Measurements from ENCODE around the gene EIF5A. TPM values are rescaled to one million over a fixed set of nuclear protein-coding genes. Genes with fewer than 3 reads are reported as not detected.
A peak's percentile ranks its signal among the peaks of the same experiment; 100 is the strongest.

Gene EIF5A
- total RNA-seq, 2 experiments from 2014 or later, result 575 to 853 TPM

DNA sequence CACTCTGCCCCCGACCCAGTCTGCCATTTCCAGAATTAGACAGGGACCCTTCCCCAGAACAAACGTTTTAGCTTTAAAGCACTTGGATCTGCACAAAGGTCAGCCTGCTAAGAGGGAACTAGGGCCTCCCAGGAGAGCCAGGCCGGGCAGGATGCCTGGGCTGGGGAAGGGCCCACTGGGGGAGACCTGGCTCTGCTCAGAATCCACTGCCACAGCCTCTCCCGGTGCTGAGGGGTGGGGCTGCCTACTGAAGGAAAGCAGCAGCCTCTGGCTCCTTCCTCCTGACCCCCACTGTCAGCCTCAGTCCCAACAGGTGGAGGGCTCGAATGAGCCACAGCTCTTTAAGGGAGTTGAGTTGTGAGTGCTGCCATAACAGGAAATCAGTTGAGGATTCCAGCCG, 14.7 kb upstream of the EIF5A start:
- H3K27ac Mint-ChIP-seq, result no peak overlapping the region
- peaks cover 60% of the 10 kb centered on the region for H3K27me3 Mint-ChIP-seq
- H3K4me3 Mint-ChIP-seq, result no peak overlapping the region
- H3K4me1 Mint-ChIP-seq, result peaks cover 21% of the 10 kb centered on the region
- no peaks in the 10 kb centered on the region for H3K9me3 Mint-ChIP-seq (ENCODE audit: low read depth)
- no peaks in the 10 kb centered on the region for H3K36me3 Mint-ChIP-seq
- CTCF ChIA-PET, result interaction anchor here (1.6 to 3.8 kb wide), 2 partner anchors 11 to 72 kb away, joined by 7 to 27 read pairs; partner anchors contain the start of genes ACADVL, DLG4 and SLC2A4
- no peak for DNase-seq
- no peak for ATAC-seq

GRCh38 chr17:7293159-7293558, 14.3 kb upstream of the EIF5A start:
- Mint-ChIP-seq H3K27me3 (peaks cover 56% of the 10 kb centered on the region), H3K9me3 (ENCODE audit: low read depth) (no peaks in the 10 kb centered on the region), H3K36me3 (no peaks in the 10 kb centered on the region), H3K4me1 (peaks cover 21% of the 10 kb centered on the region), H3K27ac (no peak overlapping the region), H3K4me3 (no peak overlapping the region)
- CTCF ChIA-PET, result interaction anchor here (1.1 to 3.8 kb wide), 3 partner anchors 8 to 73 kb away, joined by 5 to 27 read pairs (median 7); partner anchors contain the start of genes ACADVL, DLG4 and SLC2A4
- no peak for DNase-seq
- no peak for ATAC-seq

DNA sequence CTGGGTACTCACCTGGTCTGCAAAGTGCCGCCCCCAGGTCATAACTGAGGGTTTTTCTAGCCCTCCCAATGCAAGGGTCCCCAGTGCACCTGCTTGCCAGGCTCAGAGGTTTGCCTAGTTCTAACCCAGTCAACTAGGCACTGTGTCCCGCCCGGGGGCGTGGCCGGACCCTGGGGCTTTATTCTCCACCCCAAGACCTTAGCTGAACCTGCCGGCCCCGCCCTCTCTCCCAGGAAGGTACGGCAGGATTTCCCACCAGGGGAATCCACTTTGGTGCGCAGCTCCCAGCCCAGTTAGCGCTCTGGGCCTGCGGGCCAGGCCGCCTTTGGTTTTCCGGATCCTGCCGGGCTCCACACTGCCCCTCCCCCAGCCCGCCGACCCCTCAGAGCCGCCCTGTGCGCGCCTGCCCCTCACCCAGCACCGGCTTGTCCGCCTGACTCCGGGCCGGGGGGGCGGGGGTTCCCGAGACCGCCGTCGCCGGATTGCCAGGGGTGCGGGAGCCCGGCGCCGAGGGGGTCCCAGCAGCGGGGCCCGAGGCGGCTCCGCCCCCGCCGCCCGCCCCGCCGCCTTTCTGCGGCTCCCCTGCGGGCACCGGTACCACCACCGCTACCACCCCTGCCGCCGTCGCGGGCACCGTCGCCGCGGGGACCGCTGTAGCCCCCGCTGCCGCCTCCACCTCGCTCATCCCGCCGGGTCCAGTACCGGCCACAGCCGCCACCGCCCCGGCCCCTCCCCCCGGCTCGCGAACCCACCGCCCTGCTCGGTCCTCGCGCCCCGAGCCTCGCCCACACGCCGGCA, 13.4 kb upstream of the EIF5A start:
- H3K9me3 Mint-ChIP-seq (ENCODE audit: low read depth), result no peaks in the 10 kb centered on the region
- no peak for DNase-seq
- no peak overlapping the region for H3K27ac Mint-ChIP-seq
- peak overlapping the region; percentile 1 for H3K4me3 Mint-ChIP-seq
- H3K36me3 Mint-ChIP-seq, result no peaks in the 10 kb centered on the region
- peaks cover 21% of the 10 kb centered on the region for H3K4me1 Mint-ChIP-seq
- peaks cover 49% of the 10 kb centered on the region for H3K27me3 Mint-ChIP-seq
- ATAC-seq, result peak; percentile 12
- CTCF ChIA-PET, result interaction anchor here (1.1 to 3.8 kb wide), 3 partner anchors 9 to 74 kb away, joined by 5 to 27 read pairs (median 7); partner anchors contain the start of genes ACADVL, DLG4 and SLC2A4

DNA sequence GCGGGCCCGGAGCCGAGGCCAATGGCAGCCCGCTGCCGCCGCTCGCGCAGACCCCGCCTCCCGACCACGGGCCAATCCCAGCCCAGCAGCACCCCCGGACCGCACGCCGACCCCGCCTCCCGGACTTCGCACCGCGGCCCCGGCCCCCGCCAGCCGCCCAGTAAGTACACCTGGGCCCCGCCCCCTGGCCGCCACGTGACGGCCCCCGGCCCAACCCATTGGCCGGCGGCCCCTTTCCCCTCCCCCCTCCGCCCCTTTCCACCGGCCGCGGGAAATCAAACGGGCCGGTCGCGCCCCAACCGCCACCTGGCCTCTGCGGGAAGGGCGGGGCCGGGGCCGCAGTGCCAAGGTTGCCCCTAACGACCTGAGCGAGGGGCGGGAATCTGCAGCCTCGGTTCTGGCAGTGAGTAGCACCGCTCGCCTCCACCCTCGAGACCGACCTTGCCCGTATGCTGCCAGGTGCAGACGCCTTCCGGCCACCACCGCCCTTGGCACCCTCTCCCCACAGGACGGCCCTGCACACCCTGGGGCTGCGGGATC, 12.7 kb upstream of the EIF5A start, which contains the start of gene YBX2:
TSS of gene YBX2 (minus strand) at position 26 of the 540 bp plus-strand sequence. CDS start 139 bp downstream, outside the sequence.
- H3K9me3 Mint-ChIP-seq (ENCODE audit: low read depth), result no peaks in the 10 kb centered on the region
- H3K27ac Mint-ChIP-seq, result no peak within 1 kb of the TSS
- DNase-seq (peak; percentile 88), ATAC-seq (peak; percentile 85)
- CTCF ChIA-PET, result no interaction called here
- H3K27me3 Mint-ChIP-seq, result peaks cover 51% of the 10 kb centered on the region
- peaks cover 21% of the 10 kb centered on the region for H3K4me1 Mint-ChIP-seq
- H3K36me3 Mint-ChIP-seq, result no peaks in the 10 kb centered on the region
- peak within 1 kb of the TSS; percentile 67 for H3K4me3 Mint-ChIP-seq

DNA sequence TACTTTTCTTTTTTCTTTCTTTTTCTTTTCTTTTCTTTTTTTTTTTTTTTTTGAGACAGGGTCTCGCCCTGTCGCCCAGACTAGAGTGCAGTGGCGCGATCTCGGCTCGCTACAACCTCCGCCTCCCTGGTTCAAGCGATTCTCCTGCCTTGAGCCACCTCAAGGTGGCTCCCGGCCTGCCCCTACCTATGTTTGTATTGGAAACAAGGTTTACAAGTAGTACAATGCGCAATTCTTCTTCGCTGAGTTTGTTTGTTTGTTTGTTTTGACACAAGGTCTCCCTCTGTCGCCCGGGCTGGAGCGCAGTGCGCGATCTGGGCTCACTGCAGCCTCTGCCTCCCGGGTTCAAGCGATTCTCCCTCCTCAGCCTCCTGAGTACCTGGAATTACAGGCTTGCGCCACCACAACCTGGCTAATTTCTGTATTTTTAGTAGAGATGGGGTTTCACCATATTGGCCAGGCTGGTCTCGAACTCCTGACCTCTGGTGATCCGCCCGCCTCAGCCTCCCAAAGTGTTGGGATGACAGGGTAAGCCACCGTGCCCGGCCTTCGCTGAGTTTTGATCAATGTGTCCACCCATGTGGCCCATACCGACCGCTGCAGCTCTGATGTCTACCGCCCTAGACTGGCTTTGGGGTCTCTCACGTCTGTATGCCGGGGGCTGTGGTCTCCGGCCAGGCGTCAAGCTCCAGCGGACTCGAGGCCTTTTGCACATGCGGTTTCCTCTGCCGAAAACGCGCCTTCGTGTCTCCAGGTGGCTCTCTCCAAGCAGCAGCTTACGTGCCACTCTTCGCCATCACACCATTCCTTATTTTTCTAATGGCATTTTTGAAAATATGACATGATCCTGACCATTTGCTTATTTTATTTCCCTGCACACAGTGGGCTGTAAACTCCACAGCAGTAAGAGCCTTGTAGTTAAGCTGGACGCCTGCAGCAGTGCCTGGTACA, 11.9 kb upstream of the EIF5A start:
- CTCF ChIA-PET, result interaction anchor here (0.7 to 3.7 kb wide), 33 partner anchors 10 to 284 kb away, joined by 3 to 112 read pairs (median 7); partner anchors contain the start of genes ACADVL, ACAP1, CD68 and CTDNEP1
- no peaks in the 10 kb centered on the region for H3K9me3 Mint-ChIP-seq (ENCODE audit: low read depth)
- H3K27ac Mint-ChIP-seq, result no peak overlapping the region
- peaks cover 21% of the 10 kb centered on the region for H3K4me1 Mint-ChIP-seq
- H3K4me3 Mint-ChIP-seq, result peak overlapping the region; percentile 67
- H3K36me3 Mint-ChIP-seq, result no peaks in the 10 kb centered on the region
- DNase-seq, result no peak
- no peak for ATAC-seq
- peaks cover 51% of the 10 kb centered on the region for H3K27me3 Mint-ChIP-seq

GRCh38 chr17:7296189-7296861, 11.1 kb upstream of the EIF5A start:
- no peaks in the 10 kb centered on the region for H3K36me3 Mint-ChIP-seq
- H3K27me3 Mint-ChIP-seq, result peaks cover 46% of the 10 kb centered on the region
- H3K27ac Mint-ChIP-seq, result no peak overlapping the region
- ATAC-seq (peak; percentile 37), DNase-seq (peak; percentile 71)
- peaks cover 21% of the 10 kb centered on the region for H3K4me1 Mint-ChIP-seq
- no peaks in the 10 kb centered on the region for H3K9me3 Mint-ChIP-seq (ENCODE audit: low read depth)
- H3K4me3 Mint-ChIP-seq, result no peak overlapping the region
- CTCF ChIA-PET, result interaction anchor here (0.5 to 3.7 kb wide), 43 partner anchors 9 to 774 kb away, joined by 3 to 112 read pairs (median 4); partner anchors contain the start of genes ACADVL, ACAP1, CD68 and CTDNEP1

- peaks cover 12% of the 10 kb centered on the region for H3K4me1 Mint-ChIP-seq
- no peak for DNase-seq
- ATAC-seq, result no peak
- no peak overlapping the region for H3K4me3 Mint-ChIP-seq
- CTCF ChIA-PET, result interaction anchor here (1.0 to 3.3 kb wide), 2 partner anchors 8 to 258 kb away, joined by 3 to 20 read pairs; no protein-coding TSS in a partner anchor
- H3K27me3 Mint-ChIP-seq, result peaks cover 4% of the 10 kb centered on the region
- H3K36me3 Mint-ChIP-seq, result peaks cover 8% of the 10 kb centered on the region
- H3K9me3 Mint-ChIP-seq (ENCODE audit: low read depth), result no peaks in the 10 kb centered on the region
- no peak overlapping the region for H3K27ac Mint-ChIP-seq
Measured at GRCh38 chr17:7304179-7304578, 3.2 kb upstream of the EIF5A start.

GRCh38 chr17:7307686-7308624, 527 bp downstream of the EIF5A start:
- peaks cover 41% of the 10 kb centered on the region for H3K36me3 Mint-ChIP-seq
- no peaks in the 10 kb centered on the region for H3K27me3 Mint-ChIP-seq
- H3K9me3 Mint-ChIP-seq (ENCODE audit: low read depth), result no peaks in the 10 kb centered on the region
- CTCF ChIA-PET, result interaction anchor here (1.2 to 3.2 kb wide), 3 partner anchors 11 to 29 kb away, joined by 4 to 14 read pairs (median 13); partner anchors contain the start of genes ACAP1 and SLC2A4
- peak; percentile 11 for ATAC-seq
- H3K27ac Mint-ChIP-seq, result peak overlapping the region; percentile 96
- peaks cover 46% of the 10 kb centered on the region for H3K4me1 Mint-ChIP-seq
- peak; percentile 74 for DNase-seq
- peak overlapping the region; percentile 91 for H3K4me3 Mint-ChIP-seq

GRCh38 chr17:7308625-7309433, 1.4 kb downstream of the EIF5A start:
- CTCF ChIA-PET, result interaction anchor here (1.0 to 3.2 kb wide), 6 partner anchors 12 to 95 kb away, joined by 3 to 14 read pairs (median 4); partner anchors contain the start of genes ACAP1, SLC2A4 and TMEM256
- Mint-ChIP-seq H3K4me1 (peaks cover 54% of the 10 kb centered on the region), H3K9me3 (ENCODE audit: low read depth) (no peaks in the 10 kb centered on the region), H3K27ac (peak overlapping the region; percentile 96), H3K27me3 (no peaks in the 10 kb centered on the region), H3K4me3 (peak overlapping the region; percentile 91), H3K36me3 (peaks cover 45% of the 10 kb centered on the region)
- DNase-seq, result peak; percentile 92
- peak; percentile 31 for ATAC-seq

GRCh38 chr17:7309628-7310027, 2.2 kb downstream of the EIF5A start:
- Mint-ChIP-seq H3K27ac (peak overlapping the region; percentile 96), H3K9me3 (ENCODE audit: low read depth) (no peaks in the 10 kb centered on the region), H3K27me3 (no peaks in the 10 kb centered on the region), H3K4me1 (peaks cover 62% of the 10 kb centered on the region), H3K36me3 (peaks cover 46% of the 10 kb centered on the region), H3K4me3 (peak overlapping the region; percentile 91)
- CTCF ChIA-PET, result interaction anchor here (1.0 to 3.2 kb wide), 5 partner anchors 13 to 95 kb away, joined by 3 to 14 read pairs (median 4); partner anchors contain the start of genes ACAP1 and TMEM256
- ATAC-seq (no peak), DNase-seq (no peak)
